Cerebellar nuclear complex (tissue), 1 donor: ENCODE results near the gene FST.

Experiments
- DNase-seq, 2 experiments: peaks; one replicate each; lab custom pipeline; 2025; lab: John Stamatoyannopoulos, UW

The FST gene

DNA sequence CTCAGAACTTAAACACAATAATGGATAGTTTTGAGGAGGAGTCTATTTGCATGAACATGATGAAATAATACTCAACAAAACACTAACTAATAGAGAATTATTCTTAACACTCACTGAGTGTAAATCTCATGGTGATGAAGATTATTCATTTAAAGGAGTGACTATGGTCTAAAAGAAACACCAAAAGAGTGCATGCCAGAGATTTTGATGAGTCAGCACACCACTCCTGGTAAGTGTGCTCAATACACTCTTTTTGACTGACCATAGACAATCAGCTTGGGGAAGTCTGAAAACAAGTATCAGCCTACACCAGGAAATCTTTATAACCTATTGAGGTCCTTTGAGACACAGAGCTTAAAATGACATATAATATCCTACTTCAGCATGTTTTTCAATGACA, 6.8 kb upstream of the FST start:
- DNase-seq, result no peak

- DNase-seq, result no peak
Observed at GRCh38 chr5:53475320-53475719, 5.1 kb upstream of the FST start.

- DNase-seq, result no peak
Observed at GRCh38 chr5:53476019-53476418, 4.4 kb upstream of the FST start.

DNA sequence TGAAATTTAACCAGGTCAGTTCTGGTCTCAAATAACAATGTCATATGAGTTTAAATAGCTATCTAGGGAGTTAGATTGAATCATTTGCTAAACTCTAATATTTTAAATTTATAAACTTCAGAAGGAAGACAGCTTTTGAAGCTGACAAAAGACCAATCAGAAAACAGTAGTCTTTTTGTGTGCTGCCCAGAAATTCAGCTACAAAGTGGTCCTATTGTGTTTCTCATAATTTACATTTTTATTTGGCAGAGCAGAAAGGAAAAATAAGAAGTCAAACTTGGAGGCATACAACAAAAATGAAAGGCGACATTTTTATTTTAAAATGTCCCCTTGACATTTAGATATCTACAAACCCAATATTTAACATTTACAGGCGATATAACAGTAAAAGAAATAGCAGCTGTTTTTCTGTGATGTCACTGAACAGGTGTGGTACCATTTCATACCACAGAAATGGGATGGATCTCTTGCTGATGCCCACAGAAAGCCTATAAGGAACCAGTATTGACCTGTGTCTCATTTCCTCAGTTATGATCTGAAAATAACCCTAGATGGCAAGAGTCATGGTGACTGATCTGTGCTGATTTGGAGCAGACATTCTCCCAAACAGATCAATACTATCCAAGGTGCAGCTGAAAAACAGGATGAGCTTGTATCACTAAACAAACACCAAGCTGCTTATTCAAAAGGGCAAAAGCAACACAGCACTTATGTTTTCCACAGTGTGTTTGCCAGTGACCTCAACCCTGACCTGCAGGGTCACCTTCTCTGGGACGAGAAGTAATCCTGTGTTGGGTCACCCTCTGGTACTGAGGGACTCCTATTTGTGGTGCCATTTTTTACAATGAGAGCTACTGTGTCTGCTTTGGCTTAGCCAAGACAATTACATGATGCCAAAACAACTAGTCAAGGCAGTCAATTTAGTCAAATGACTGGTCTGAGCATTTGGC, 3.6 kb upstream of the FST start:
- DNase-seq, result no peak

DNA sequence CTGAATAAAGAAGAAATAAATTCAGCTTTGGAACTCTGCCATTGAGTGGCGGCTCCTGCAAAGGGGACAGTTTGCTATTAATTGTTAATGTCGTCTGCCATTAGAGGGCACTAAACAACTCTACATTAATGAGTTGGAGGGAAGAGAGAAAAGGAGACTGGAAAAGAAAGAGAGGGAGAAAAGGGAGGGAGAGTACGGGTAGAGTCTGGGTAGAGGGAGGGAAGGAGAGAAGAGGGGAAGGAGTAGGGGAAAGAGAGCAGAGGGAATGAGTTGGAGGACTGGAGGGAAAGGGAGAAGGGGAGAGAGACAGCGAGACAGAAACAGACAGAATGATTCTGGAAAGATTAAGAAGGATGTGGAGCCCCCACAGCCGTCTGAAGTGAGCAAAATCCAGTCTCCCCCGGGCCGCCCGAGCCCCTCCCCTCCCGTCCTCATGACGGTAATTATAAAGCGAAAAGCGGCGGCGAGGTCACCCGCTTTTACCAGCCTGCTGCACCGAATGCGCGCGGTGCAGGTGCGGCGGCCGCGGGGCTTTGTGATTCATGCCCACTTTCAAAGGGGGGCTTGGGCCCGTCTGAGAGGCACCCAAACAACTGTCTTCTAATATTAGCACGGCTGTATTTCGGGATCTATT, 1.9 kb upstream of the FST start:
- DNase-seq, result no peak

GRCh38 chr5:53479045-53479589, 1.3 kb upstream of the FST start:
- no peak for DNase-seq

DNA sequence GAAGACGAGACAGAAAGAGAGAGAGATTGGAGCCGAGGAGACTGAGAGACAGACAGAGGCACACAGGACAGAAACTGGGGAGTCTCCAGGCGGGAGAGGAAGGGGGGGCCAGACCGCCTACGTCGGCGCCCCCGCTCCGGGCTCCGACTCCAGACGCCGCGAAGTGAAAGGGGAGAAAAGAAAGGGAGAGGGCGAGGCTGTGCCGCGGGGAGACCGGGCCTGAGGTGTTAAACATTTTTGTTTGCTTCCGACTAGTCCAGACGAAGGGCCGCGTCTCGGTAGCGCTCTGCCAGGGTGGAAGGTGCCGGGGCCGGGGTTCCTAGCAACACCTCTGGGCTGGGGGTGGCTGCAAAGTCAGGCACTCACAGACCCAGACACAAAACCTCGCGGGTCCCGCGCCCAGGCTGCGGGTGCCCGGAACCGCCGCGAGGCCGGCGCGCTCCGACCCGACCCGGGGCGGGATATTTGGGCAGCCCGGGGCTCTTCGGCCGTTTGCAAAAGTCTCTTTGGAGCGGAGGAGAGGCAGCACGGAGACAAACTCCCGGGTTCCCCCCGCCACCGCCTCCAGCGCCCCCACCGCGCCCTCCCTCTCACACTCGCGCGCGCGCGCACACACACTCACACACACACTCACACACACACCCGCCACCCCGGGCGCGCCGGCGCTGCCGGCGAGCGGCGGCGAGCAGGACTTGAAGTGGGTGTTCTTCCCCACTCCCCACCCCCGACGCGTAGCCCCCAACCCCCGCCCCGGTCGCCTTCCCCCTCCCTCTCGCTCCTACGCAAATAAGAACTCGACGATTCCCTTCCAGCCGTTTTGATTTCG, 626 bp upstream of the FST start:
- DNase-seq, result no peak

DNA sequence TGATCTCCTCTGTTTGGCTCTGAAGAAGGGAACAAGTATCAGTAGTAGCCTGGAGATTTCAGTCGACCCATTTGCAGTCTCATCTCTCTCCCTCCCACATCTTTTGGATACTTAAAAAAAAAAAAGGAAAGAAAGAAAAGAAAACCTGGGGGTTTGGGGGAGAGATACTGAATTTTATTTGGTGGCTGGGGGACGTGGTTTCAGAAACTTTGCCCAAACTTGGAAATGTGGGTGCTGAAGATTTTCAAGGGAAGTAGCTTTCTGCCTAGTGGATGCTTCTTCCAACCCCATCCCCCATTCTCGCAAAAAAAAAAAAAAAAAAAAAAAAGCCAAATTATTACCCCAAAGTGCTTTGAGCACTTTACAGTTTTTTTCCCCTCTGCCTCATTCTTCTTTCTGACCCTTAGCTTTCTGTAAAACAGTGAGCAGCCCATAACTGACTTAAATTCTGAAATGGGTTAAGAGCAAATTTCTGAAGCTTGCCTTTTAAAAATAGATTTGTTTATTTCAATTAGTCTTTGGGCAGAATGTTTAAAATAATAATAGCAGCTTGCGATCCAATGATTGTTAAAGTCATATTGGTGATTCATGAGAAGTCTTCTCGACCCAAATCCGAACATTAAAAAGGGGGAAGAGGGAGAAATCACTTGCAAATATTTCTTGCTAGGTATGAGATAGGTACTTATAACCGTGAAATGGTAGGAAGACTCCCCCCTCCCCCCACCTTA, 894 bp downstream of the FST start:
- DNase-seq, result no peak

DNA sequence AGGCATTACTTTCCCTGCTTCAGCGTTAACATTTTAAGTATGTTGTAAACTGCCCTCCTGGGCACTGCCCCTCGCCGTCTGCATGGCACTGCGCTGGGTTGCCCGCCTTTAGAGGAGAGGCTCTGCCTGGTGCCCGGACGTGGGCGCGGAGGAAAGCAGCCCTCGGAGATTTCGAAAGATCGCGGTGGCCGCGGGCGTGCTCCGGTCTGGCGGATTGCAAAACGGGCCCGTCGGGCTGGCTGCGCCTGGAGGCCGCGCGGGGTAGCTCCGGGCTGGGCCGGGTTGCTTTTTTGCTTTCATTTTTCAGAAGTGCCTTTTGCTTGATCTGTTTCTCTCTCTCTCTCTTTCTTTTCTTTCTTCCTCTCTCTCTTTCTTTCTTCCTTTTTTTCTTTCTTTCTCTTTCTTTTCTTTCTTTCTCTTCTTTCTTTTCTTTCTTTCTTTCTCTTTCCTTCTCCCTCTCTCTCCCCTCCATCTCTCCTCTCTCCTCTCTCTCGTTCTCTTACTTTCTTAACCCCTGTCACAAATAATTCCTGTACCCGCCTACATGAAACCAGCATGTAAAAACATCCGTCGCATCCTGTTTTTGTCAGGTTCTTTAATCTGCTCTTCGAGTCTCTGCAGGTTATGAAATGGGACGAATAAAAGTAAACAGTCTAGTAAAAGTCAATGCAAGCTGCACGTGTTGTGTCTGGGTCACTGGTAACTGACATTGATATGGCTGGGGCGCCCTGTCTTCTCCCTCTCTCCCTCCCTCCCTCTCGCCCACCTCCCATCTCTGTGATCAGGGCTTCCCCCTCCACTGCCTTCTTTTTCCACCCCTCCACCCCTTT, 1.7 kb downstream of the FST start:
- DNase-seq, result no peak

DNA sequence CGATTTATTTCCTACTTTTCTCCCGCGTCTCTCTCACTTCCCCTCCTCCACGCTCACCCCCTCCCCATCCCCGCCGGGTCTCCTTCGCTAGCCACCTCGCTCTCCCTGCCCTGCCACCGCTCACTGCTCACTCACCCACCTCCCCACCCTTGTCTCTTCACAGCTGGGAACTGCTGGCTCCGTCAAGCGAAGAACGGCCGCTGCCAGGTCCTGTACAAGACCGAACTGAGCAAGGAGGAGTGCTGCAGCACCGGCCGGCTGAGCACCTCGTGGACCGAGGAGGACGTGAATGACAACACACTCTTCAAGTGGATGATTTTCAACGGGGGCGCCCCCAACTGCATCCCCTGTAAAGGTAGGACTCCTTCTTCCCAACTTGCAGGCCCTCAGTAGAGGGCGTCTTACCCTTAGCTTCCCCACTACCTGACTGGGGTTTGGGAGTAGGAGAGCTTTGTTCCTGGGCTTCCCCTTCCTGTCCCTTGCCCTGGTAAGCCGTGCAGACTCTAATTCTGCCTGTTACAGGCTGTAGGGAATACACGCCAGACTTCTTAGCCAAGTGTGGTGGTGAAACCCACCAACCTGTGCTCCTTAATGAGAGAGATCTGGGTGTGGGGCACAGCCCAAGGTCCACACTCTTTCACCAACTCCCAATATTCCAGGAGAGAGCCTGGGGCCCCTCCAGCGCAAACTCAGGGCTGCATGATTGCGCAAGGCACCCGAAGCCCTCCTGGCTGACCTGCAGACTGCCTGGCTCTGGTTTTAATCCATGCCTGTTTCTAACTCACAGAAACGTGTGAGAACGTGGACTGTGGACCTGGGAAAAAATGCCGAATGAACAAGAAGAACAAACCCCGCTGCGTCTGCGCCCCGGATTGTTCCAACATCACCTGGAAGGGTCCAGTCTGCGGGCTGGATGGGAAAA, 2.5 kb downstream of the FST start:
- no peak for DNase-seq

- DNase-seq, result no peak
Observed at GRCh38 chr5:53487436-53487835, 7.0 kb downstream of the FST start.

DNA sequence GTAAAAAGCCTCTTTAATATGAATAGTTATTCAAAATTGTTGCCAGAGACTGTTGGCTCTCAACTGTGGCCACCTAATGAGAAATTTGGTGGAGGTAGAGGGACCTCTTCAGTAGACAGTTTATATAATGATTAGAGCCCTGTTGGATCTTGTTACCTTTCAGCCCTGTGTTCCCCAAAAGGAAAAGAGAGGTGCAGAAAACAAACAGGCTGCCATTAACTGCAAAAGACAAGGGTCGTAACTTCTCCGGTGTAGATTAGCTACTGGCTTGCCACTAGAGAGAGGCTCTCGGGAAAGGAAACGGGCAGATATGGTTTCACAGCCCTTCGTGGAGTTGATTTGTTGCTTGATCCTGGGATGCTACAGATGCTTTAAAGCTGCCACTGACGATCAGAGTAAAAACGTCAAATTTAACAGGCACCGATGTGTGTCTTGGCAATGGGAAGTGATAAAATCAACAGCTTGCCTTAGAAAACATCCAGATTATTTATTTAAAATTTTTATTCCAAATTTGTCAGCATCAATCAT, 7.8 kb downstream of the FST start:
- DNase-seq, result no peak

- no peak for DNase-seq
Observed at GRCh38 chr5:53490747-53491146, 10.3 kb downstream of the FST start.

- no peak for DNase-seq
Observed at GRCh38 chr5:53501054-53501453, 20.6 kb downstream of the FST start.

DNA sequence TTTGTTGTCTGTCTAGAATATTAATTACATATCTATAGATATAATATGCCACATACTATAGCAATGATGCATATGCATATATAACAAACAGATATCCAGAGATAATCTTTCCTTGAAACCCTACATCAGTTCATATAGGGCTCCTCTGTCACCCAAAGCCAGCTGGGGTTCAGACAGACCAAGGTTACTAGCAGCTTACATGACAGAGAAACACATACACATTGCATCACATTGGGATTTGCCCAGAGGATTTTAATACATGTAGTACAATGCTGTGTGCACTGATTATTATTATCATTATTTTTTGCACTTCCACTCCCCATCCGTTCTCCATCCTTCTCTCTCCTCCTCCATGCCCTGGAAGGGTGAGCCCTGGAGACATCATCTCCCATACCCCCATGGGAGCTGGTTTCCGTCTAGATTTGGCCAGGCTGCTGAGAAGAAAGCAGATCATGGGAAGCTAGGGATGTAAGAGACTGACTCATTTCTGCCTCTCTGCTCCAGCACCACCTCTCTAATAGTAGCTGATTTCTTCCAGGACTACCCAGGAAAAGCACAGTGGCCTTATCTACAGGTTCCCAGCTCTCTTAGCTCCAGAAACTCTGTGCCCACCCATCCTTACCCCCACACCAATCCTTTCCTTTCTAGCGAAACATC, 23.3 kb downstream of the FST start:
- no peak for DNase-seq

GRCh38 chr5:53507013-53507412, 26.6 kb downstream of the FST start:
- no peak for DNase-seq

DNA sequence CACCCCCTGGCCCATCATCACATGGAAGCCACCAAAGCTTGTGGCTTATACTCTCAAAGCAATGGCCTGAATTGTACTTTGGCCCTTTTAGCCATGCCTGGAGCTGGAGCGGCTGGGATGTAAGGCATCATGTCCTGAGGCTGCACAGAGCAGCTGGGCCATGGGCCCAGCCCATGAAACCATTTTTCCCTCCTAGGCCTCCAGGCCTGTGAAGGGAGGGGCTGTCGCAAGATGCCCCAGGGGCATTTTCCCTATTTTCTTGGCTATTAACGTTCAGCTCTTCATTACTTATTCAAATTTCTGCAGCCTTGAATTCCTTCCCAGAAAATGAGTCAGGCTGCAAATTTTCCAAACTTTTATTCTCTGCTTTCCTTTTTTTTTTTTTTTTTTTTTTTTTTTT, 27.7 kb downstream of the FST start:
- no peak for DNase-seq

GRCh38 chr5:53512539-53512938, 32.1 kb downstream of the FST start:
- no peak for DNase-seq

DNA sequence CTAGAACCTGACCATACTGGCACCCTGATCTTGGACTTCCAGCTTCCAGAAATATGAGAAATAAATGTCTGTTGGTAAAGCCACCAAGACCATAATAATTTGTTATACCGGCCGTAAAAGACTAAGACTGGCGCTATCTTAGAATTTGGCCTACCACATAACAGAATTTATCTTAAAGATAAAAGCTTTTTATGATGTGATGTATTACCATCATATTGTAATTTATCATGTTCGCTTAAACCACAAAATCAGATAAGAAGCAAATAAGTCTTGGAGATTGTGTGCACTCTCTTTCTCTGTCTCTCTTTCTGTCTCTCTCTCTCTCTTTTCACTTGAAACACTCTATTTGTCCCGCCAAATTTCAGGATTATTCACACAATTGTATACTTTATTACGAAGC, 35.6 kb downstream of the FST start:
- DNase-seq, result no peak
